ENCODE data around the gene CNN2.

CNN2 gene

GRCh38 chr19:1080360-1081161, 54.2 kb downstream of the CNN2 start:
- peaks cover 19% of the 10 kb centered on the region for H3K4me1 ChIP-seq (ENCODE audit: low read length)
- H3K27me3 ChIP-seq (replicated peaks; ENCODE audit: insufficient read depth, low read length): no peaks in the 10 kb centered on the region
- peaks cover 26% of the 10 kb centered on the region for H3K36me3 ChIP-seq (replicated peaks; ENCODE audit: insufficient read depth, low read length)
- peaks cover 62% of the 10 kb centered on the region for H3K79me2 ChIP-seq (ENCODE audit: low read length)
- DNase-seq: no peak
- H3K9me2 ChIP-seq (replicated peaks; ENCODE audit: insufficient read depth, low read length): no peaks in the 10 kb centered on the region
- no peaks in the 10 kb centered on the region for H3K9me3 ChIP-seq (replicated peaks; ENCODE audit: insufficient read depth, low read length)
- no peak overlapping the region for H3K9ac ChIP-seq (ENCODE audit: low read length)
- H3K4me3 ChIP-seq (ENCODE audit: low read length): no peak overlapping the region
- no peak overlapping the region for H3K4me2 ChIP-seq (ENCODE audit: low read depth, low read length)
- no peak overlapping the region for H3K27ac ChIP-seq (ENCODE audit: low read length)
- H3F3A ChIP-seq (ENCODE audit: insufficient read depth, low read length): peaks cover 40% of the 10 kb centered on the region
- H4K20me1 ChIP-seq (ENCODE audit: insufficient read depth, low read length): 0 out of 2 replicates have a peak, but pooled peaks cover 4% of the 10 kb centered on the region
- TF ChIP-seq CTCF (IDR thresholded peaks at IDR 0.05; ENCODE audit: low read length) (no peak), EZH2phosphoT487 (IDR thresholded peaks at IDR 0.05; ENCODE audit: low read length) (no peak), EZH2 (optimal IDR thresholded peaks at IDR 0.05; ENCODE audit: low read depth, low read length) (no peak)
- no peak overlapping the region for H2AFZ ChIP-seq (ENCODE audit: low read length)

DNA sequence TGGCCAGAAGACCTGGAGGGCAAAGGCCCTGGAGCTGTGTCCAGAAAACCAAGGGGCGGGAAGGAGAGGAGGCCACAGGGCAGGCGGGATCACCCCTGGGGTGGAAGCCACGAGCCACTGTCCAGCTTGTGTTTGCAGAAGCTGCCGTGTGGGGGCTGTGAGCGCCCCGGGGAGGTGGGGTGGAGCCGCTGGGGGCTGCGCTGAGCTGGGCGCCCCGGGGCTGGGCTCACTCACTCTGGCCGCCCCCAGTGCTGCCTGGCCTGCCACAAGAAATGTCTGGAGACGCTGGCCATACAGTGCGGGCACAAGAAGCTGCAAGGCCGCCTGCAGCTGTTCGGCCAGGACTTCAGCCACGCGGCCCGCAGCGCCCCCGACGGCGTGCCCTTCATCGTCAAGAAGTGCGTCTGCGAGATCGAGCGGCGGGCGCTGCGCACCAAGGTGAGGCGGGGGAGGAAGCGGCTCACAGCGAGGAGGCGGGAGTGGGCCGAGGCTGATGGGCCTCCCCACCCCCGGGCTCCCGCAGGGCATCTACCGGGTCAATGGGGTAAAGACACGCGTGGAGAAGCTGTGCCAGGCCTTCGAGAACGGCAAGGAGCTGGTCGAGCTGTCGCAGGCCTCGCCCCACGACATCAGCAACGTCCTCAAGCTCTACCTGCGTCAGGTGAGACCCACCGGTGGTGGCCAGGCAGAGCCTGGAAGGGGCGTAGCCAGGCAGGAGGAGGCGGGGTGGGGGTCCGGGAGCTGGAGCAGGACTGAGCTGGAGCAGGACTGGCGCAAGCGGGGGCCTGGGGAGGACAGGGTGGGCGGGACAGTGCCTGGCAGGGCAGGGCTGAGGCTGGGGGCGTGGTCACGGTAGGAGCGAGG, 55.1 kb downstream of the CNN2 start:
- Histone ChIP-seq H3K4me3 (ENCODE audit: low read length) (no peak overlapping the region), H3K9me3 (replicated peaks; ENCODE audit: insufficient read depth, low read length) (no peaks in the 10 kb centered on the region), H4K20me1 (ENCODE audit: insufficient read depth, low read length) (0 out of 2 replicates have a peak, but pooled peaks cover 4% of the 10 kb centered on the region), H3F3A (ENCODE audit: insufficient read depth, low read length) (peaks cover 39% of the 10 kb centered on the region), H2AFZ (ENCODE audit: low read length) (no peak overlapping the region), H3K9me2 (replicated peaks; ENCODE audit: insufficient read depth, low read length) (no peaks in the 10 kb centered on the region), H3K36me3 (replicated peaks; ENCODE audit: insufficient read depth, low read length) (peaks cover 34% of the 10 kb centered on the region), H3K27me3 (replicated peaks; ENCODE audit: insufficient read depth, low read length) (no peaks in the 10 kb centered on the region), H3K79me2 (ENCODE audit: low read length) (peaks cover 66% of the 10 kb centered on the region), H3K27ac (ENCODE audit: low read length) (no peak overlapping the region), H3K4me2 (ENCODE audit: low read depth, low read length) (no peak overlapping the region), H3K4me1 (ENCODE audit: low read length) (peaks cover 11% of the 10 kb centered on the region), H3K9ac (ENCODE audit: low read length) (no peak overlapping the region)
- no peak for TF ChIP-seq EZH2 (optimal IDR thresholded peaks at IDR 0.05; ENCODE audit: low read depth, low read length)
- DNase-seq: no peak

GRCh38 chr19:1082165-1082927, 55.9 kb downstream of the CNN2 start:
- Histone ChIP-seq H3K4me3 (ENCODE audit: low read length) (no peak overlapping the region), H3K79me2 (ENCODE audit: low read length) (peaks cover 67% of the 10 kb centered on the region), H3K4me2 (ENCODE audit: low read depth, low read length) (no peak overlapping the region), H3K36me3 (replicated peaks; ENCODE audit: insufficient read depth, low read length) (peaks cover 34% of the 10 kb centered on the region), H3K4me1 (ENCODE audit: low read length) (peaks cover 5% of the 10 kb centered on the region), H3F3A (ENCODE audit: insufficient read depth, low read length) (peaks cover 37% of the 10 kb centered on the region), H3K9ac (ENCODE audit: low read length) (no peak overlapping the region), H3K9me2 (replicated peaks; ENCODE audit: insufficient read depth, low read length) (no peaks in the 10 kb centered on the region), H3K9me3 (replicated peaks; ENCODE audit: insufficient read depth, low read length) (no peaks in the 10 kb centered on the region), H2AFZ (ENCODE audit: low read length) (no peak overlapping the region), H4K20me1 (ENCODE audit: insufficient read depth, low read length) (0 out of 2 replicates have a peak, but pooled peaks cover 4% of the 10 kb centered on the region), H3K27ac (ENCODE audit: low read length) (no peak overlapping the region), H3K27me3 (replicated peaks; ENCODE audit: insufficient read depth, low read length) (no peaks in the 10 kb centered on the region)
- no peak for DNase-seq
- TF ChIP-seq EZH2 (optimal IDR thresholded peaks at IDR 0.05; ENCODE audit: low read depth, low read length) (no peak), EZH2phosphoT487 (IDR thresholded peaks at IDR 0.05; ENCODE audit: low read length) (no peak), CTCF (IDR thresholded peaks at IDR 0.05; ENCODE audit: low read length) (no peak)

All from MM.1S (cell line).